ENCODE measurements around the gene RASGRF1.

The RASGRF1 gene

DNA sequence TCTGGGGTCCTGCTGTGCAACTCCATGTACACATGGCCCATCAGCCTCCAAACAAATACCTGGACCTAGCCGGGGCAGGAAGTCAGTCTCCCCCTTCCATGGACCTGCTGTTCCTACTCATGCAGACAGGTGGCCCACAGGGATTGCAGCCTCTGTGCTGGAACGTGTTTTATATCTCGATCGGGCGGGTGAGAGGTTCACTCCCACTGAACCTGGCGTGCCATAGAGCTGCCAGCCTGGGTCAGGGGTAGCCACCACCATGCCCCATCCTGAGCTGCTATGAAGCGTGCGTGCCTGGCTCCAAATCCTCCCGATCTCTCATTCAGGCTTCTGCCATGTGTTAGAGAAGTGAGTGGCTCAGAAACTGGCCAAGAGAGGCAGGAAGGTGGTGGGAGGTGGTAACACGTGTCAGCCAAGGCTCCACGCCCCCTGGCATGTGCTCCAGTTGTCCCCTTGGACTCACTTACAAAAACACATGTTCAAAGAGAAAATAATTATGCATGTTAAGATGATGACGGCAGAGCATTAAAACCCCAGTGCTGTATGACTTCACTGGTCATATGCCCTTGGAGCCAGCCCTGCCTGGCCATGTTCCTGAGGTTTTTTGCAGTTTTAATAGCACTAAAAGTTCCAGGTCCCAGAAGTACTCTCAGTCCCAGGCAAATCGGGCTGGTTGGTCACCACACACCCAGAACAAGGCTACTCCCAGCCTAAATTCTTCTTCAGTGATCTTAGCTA, 176.4 kb downstream of the RASGRF1 start:
- DNase-seq (ENCODE audit: low spot score), result peak; percentile 45
- ChIA-PET CTCF (interaction anchor here (0.7 to 1.6 kb wide), 3 partner anchors 11 to 212 kb away, joined by 3 to 6 read pairs (median 3); no protein-coding TSS in a partner anchor), POLR2A (ENCODE audit: low non-redundant PET) (no interaction called here)
- H3K27ac ChIP-seq, result peak overlapping the region; percentile 72
- TF ChIP-seq, protein P1, sequence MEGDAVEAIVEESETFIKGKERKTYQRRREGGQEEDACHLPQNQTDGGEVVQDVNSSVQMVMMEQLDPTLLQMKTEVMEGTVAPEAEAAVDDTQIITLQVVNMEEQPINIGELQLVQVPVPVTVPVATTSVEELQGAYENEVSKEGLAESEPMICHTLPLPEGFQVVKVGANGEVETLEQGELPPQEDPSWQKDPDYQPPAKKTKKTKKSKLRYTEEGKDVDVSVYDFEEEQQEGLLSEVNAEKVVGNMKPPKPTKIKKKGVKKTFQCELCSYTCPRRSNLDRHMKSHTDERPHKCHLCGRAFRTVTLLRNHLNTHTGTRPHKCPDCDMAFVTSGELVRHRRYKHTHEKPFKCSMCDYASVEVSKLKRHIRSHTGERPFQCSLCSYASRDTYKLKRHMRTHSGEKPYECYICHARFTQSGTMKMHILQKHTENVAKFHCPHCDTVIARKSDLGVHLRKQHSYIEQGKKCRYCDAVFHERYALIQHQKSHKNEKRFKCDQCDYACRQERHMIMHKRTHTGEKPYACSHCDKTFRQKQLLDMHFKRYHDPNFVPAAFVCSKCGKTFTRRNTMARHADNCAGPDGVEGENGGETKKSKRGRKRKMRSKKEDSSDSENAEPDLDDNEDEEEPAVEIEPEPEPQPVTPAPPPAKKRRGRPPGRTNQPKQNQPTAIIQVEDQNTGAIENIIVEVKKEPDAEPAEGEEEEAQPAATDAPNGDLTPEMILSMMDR (conservative IDR thresholded peaks at IDR 0.05; ENCODE audit: low read depth), result peak; percentile 44

DNA sequence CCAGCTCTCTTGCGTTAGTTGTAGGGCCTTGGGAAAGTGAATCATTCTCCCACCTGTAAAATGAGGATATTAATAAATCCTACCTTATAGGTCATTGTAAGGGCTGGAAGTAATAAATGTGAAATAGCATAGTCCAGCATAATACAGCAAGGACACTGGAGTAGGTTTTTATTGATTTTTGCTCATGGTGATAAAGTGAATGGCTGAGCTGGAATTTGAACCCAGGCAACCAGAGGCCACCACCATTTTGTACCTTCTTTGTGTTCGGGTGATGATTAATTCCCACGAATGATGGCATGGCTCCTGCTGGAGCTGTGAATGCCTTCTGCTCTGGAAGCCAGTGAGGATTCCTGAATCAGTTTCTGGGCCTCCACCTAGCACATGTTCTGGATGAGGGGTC, 177.6 kb downstream of the RASGRF1 start:
- ChIA-PET CTCF (interaction anchor here (1.6 kb wide), 1 partner anchor 12 kb away, joined by 3 read pairs; no protein-coding TSS in a partner anchor), POLR2A (ENCODE audit: low non-redundant PET) (no interaction called here)
- TF ChIP-seq, protein P1 (conservative IDR thresholded peaks at IDR 0.05; ENCODE audit: low read depth), result no peak
- H3K27ac ChIP-seq, result peak overlapping the region; percentile 72
- no peak for DNase-seq (ENCODE audit: low spot score)

DNA sequence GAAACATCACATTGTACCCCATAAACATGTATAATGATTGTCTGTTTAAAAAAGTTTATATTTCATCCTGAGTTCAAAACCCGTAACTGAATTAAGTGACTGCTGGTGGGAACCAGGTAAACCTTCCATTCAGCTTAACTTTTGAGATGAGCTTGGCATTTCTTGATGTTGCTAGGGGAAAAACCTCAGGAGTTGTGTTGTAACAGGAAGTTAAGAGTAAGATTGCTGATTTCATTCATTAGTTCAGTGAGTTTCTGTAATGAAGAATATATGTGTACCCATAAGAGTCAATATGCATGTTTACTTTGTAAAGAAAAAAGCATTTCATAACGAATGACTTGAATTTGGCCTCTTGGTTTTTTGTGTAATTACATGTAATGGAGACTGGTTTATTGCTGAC, 178.3 kb downstream of the RASGRF1 start:
- CTCF ChIA-PET, result interaction anchor here (0.6 kb wide), 1 partner anchor 272 kb away, joined by 3 read pairs; no protein-coding TSS in a partner anchor
- no peak overlapping the region for H3K27ac ChIP-seq
- DNase-seq (ENCODE audit: low spot score), result no peak
- TF ChIP-seq, protein P1 (conservative IDR thresholded peaks at IDR 0.05; ENCODE audit: low read depth), result no peak
- POLR2A ChIA-PET (ENCODE audit: low non-redundant PET), result no interaction called here

DNA sequence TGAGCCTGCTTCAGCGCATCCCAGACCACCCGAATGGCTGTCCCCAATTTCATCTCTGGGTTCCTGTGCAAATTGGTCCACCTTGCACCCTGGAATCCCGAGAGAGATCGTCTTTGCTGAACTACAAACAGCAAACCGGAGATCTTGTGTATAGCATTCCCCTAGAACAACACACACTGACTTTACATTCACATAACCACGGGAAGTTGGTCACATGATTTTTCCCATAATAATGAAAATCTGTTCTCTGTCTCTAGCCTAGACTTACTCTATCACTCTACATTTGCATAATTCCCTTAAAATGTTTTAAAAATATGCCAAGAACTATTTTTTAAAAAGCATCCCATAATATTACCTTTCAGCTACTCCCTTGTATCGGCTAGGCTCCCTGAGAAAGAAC, 180.3 kb downstream of the RASGRF1 start:
- ChIA-PET POLR2A (ENCODE audit: low non-redundant PET) (no interaction called here), CTCF (interaction anchor here (0.5 to 0.8 kb wide), 3 partner anchors 30 to 68 kb away, joined by 3 to 5 read pairs (median 4); no protein-coding TSS in a partner anchor)
- DNase-seq (ENCODE audit: low spot score), result no peak
- no peak overlapping the region for H3K27ac ChIP-seq
- TF ChIP-seq, protein P1 (conservative IDR thresholded peaks at IDR 0.05; ENCODE audit: low read depth), result no peak
